ENCODE data around the gene LTBP2.

- TF ChIP-seq CTCF (CRISPR knock-in tag; IDR thresholded peaks at IDR 0.05) (no peak), ARNT2 (CRISPR knock-in tag; IDR thresholded peaks at IDR 0.05; ENCODE audit: low read depth) (no peak), ZNF280B (CRISPR knock-in tag; IDR thresholded peaks at IDR 0.05; ENCODE audit: borderline replicate concordance) (no peak), CCAR2 (optimal IDR thresholded peaks at IDR 0.05; ENCODE audit: low read depth, low read length) (no peak)
Observed at GRCh38 chr14:74574090-74574433, 38.0 kb downstream of the LTBP2 start.

All from HepG2 (cell line).